PFSK-1 (cell line): Measurements from ENCODE around the gene TUBA4B.

ENCODE experiments used
- FOXP2 ChIP-seq: optimal IDR thresholded peaks from 2 replicates; pipeline ENCODE3; 2011; ENCODE audit warnings: borderline replicate concordance, control low read depth, inconsistent platforms; ENCODE audit not compliant: insufficient read depth; ENCODE audit errors: extremely low read length, extremely low read depth
- POLR2AphosphoS5 ChIP-seq: IDR thresholded peaks from 2 replicates; pipeline ENCODE4 v1.6.1; 2012; ENCODE audit warnings: low read depth, mild to moderate bottlenecking, control low read depth, low read length, moderate library complexity
- REST ChIP-seq, 2 experiments: IDR thresholded peaks; 2 replicates each; pipeline versions ENCODE4 v1.6.1 to v1.8.0; 2011 to 2012; ENCODE audit warnings: low read depth in 2 of 2, low read length in 2 of 2, control low read depth in 1 of 2, inconsistent platforms in 1 of 2, mild to moderate bottlenecking in 1 of 2, moderate library complexity in 1 of 2; ENCODE audit not compliant: insufficient read depth in 1 of 2
- SIN3A ChIP-seq: IDR thresholded peaks from 2 replicates; pipeline ENCODE4 v1.6.1; 2012; ENCODE audit warnings: mild to moderate bottlenecking, low read length, moderate library complexity, borderline replicate concordance; ENCODE audit not compliant: insufficient read depth
- TAF1 ChIP-seq: IDR thresholded peaks from 2 replicates; pipeline ENCODE4 v1.6.1; 2012; ENCODE audit warnings: low read length, control low read depth, borderline replicate concordance; ENCODE audit not compliant: insufficient read depth

GRCh38 chr2:219293736-219294231 is 40.7 kb downstream of the TUBA4B start:
- TF ChIP-seq TAF1: no peak
- TF ChIP-seq FOXP2: no peak
- no peak for TF ChIP-seq SIN3A
- no peak for TF ChIP-seq POLR2AphosphoS5
- no peak for TF ChIP-seq REST (IDR thresholded peaks at IDR 0.05; ENCODE audit: insufficient read depth in 1 of 2, low read depth in 2 of 2, low read length in 2 of 2)
